Measurements from ENCODE around the gene STIMATE. TPM values are rescaled to one million over a fixed set of nuclear protein-coding genes. Genes with fewer than 3 reads are reported as not detected.

STIMATE gene
- total and polyA plus RNA-seq, 9 of the 15 experiments (the other 6 are each of a cell fraction or from before 2014, with no cell fraction given) = 0.14 to 7.7 (median 4.9) TPM

DNA sequence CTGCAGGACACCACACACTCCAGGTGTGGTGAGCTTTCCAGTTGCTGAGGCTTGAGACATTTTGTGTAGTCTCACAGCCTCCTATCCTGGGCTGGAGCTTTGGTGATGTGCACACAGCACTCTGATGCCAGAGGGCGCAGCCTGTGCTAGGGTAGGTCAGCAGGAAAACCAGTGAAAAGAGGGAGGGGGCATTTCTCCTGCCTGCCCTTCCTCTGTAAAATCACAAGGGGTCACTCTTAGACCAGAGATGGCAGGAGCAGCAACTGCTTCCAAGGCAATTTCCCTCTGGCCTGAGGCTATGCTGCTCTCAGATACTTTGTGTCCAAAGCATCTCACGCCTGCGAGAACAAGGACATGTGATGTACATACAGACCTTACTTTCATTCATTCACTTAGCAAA lies 46.0 kb downstream of the STIMATE start:
- CTCF ChIA-PET (ENCODE audit: low intra/inter-chr PET ratio) = interaction anchor here (0.6 to 1.4 kb wide), 5 partner anchors 136 to 222 kb away, joined by 3 to 5 read pairs (median 3); no protein-coding TSS in a partner anchor
- POLR2A ChIA-PET = no interaction called here
- H3K4me2 ChIP-seq (ENCODE audit: insufficient read depth, low read length) = no peak overlapping the region
- no peaks in the 10 kb centered on the region for H3K9me1 ChIP-seq (ENCODE audit: control insufficient read depth, insufficient read depth, low read length)
- FAIRE-seq (peak; percentile 87), DNase-seq (ENCODE audit: extremely low read depth in 1 of 4, low spot score in 3 of 4) (peak; percentile 52 to 70 (median 60)), ATAC-seq (peak; percentile 93)
- H2AFZ ChIP-seq (ENCODE audit: low read depth, low read length) = no peak overlapping the region
- intact Hi-C loops (cut with micrococcal nuclease) (loop anchor here (1.0 to 5.0 kb wide), 5 partner anchors 83 to 345 kb away; no protein-coding TSS in a partner anchor), in situ Hi-C loops (cut with MboI) (no loop called here)
- 0 out of 2 replicates have a peak, but pooled peaks cover 7% of the 10 kb centered on the region for H4K20me1 ChIP-seq (replicated peaks; ENCODE audit: control insufficient read depth, insufficient read depth, low read length)
- no peaks in the 10 kb centered on the region; a peak in 1 of 5 replicates for H3K4me1 ChIP-seq (replicated peaks in 1 of 2; ENCODE audit: control insufficient read depth in 2 of 2, insufficient read depth in 2 of 2, low read length in 2 of 2)
- 47% methylated on average over 3 of the region's 3 CpGs for WGBS (ENCODE audit: insufficient coverage, low coverage, missing lambda C conversion rate)
- no TSS peak for BruUV-seq (replicated peaks)
- no peaks in the 10 kb centered on the region for H3K9me3 ChIP-seq (replicated peaks; ENCODE audit: control insufficient read depth, insufficient read depth, low read depth, low read length)
- H3K79me2 ChIP-seq (ENCODE audit: control insufficient read depth, insufficient read depth, low read length) = no peaks in the 10 kb centered on the region
- H3K27ac ChIP-seq (ENCODE audit: extremely low read depth, low read depth, low read length) = no peak overlapping the region
- H3K9ac ChIP-seq (ENCODE audit: insufficient read depth in 1 of 2, low read depth in 2 of 2, low read length in 2 of 2) = no peak overlapping the region
- no peaks in the 10 kb centered on the region for H3K27me3 ChIP-seq (ENCODE audit: control insufficient read depth in 2 of 2, insufficient read depth in 2 of 2, low read length in 2 of 2)
- peaks cover 6% of the 10 kb centered on the region; the same call in 1 of the 3 replicates for H3K36me3 ChIP-seq (ENCODE audit: control insufficient read depth, insufficient read depth, low read length)
- no peak overlapping the region for H3K4me3 ChIP-seq
- TF ChIP-seq PHF21A (IDR thresholded peaks at IDR 0.05; ENCODE audit: borderline replicate concordance, low read depth) (no peak), CAMTA2 (CRISPR knock-in tag; conservative IDR thresholded peaks at IDR 0.05) (no peak), CHCHD3 (CRISPR knock-in tag; IDR thresholded peaks at IDR 0.05) (no peak), ZNF830 (CRISPR knock-in tag; IDR thresholded peaks at IDR 0.05) (no peak), SIN3B (IDR thresholded peaks at IDR 0.05; ENCODE audit: low read depth) (no peak), BRD4 (IDR thresholded peaks at IDR 0.05) (no peak), SREBF1 (IDR thresholded peaks at IDR 0.05; ENCODE audit: borderline replicate concordance, low read depth, low read length) (no peak), ZNF239 (CRISPR knock-in tag; IDR thresholded peaks at IDR 0.05) (no peak), ZNF444 (CRISPR knock-in tag; IDR thresholded peaks at IDR 0.05) (no peak), NBN (IDR thresholded peaks at IDR 0.05; ENCODE audit: low read depth) (no peak), SMARCA4 (IDR thresholded peaks at IDR 0.05) (no peak), NCOA2 (IDR thresholded peaks at IDR 0.05; ENCODE audit: partially characterized antibody in 2 of 2) (no peak), ETS2 (tag; IDR thresholded peaks at IDR 0.05; ENCODE audit: borderline replicate concordance, poor library complexity, severe bottlenecking) (no peak), SAFB2 (IDR thresholded peaks at IDR 0.05; ENCODE audit: borderline replicate concordance, low read depth, low read length, severe bottlenecking) (no peak), CC2D1A (IDR thresholded peaks at IDR 0.05) (0 out of 2 replicates have a peak, but pooled peaks have one; percentile 49), RBM39 (optimal IDR thresholded peaks at IDR 0.05; ENCODE audit: low read depth, low read length) (no peak), ZC3H4 (CRISPR knock-in tag; IDR thresholded peaks at IDR 0.05; ENCODE audit: borderline replicate concordance) (no peak), SNRNP70 (optimal IDR thresholded peaks at IDR 0.05; ENCODE audit: low read depth, low read length) (no peak)
- TF ChIP-seq, protein P1, sequence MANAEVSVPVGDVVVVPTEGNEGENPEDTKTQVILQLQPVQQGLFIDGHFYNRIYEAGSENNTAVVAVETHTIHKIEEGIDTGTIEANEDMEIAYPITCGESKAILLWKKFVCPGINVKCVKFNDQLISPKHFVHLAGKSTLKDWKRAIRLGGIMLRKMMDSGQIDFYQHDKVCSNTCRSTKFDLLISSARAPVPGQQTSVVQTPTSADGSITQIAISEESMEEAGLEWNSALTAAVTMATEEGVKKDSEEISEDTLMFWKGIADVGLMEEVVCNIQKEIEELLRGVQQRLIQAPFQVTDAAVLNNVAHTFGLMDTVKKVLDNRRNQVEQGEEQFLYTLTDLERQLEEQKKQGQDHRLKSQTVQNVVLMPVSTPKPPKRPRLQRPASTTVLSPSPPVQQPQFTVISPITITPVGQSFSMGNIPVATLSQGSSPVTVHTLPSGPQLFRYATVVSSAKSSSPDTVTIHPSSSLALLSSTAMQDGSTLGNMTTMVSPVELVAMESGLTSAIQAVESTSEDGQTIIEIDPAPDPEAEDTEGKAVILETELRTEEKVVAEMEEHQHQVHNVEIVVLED (CRISPR knock-in tag; IDR thresholded peaks at IDR 0.05) = no peak
- TF ChIP-seq, protein P2, sequence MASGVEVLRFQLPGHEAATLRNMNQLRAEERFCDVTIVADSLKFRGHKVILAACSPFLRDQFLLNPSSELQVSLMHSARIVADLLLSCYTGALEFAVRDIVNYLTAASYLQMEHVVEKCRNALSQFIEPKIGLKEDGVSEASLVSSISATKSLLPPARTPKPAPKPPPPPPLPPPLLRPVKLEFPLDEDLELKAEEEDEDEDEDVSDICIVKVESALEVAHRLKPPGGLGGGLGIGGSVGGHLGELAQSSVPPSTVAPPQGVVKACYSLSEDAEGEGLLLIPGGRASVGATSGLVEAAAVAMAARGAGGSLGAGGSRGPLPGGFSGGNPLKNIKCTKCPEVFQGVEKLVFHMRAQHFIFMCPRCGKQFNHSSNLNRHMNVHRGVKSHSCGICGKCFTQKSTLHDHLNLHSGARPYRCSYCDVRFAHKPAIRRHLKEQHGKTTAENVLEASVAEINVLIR (CRISPR knock-in tag; IDR thresholded peaks at IDR 0.05) = no peak
- TF ChIP-seq, protein P3, sequence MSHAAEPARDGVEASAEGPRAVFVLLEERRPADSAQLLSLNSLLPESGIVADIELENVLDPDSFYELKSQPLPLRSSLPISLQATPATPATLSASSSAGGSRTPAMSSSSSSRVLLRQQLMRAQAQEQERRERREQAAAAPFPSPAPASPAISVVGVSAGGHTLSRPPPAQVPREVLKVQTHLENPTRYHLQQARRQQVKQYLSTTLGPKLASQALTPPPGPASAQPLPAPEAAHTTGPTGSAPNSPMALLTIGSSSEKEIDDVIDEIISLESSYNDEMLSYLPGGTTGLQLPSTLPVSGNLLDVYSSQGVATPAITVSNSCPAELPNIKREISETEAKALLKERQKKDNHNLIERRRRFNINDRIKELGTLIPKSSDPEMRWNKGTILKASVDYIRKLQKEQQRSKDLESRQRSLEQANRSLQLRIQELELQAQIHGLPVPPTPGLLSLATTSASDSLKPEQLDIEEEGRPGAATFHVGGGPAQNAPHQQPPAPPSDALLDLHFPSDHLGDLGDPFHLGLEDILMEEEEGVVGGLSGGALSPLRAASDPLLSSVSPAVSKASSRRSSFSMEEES (CRISPR knock-in tag; IDR thresholded peaks at IDR 0.05) = no peak

All from K562 (cell line).